ES-I3 (cell line): Measurements from ENCODE around the gene CCDC107.

ENCODE experiments used
- H3K36me3 ChIP-seq: 2 replicates; pipeline ENCODE4 v1.6.1; 2013; ENCODE audit warnings: mild to moderate bottlenecking, low read length, control low read depth, moderate library complexity; ENCODE audit not compliant: insufficient read depth
- H3K4me1 ChIP-seq: 2 replicates; pipeline ENCODE4 v1.6.1; 2013; ENCODE audit warnings: mild to moderate bottlenecking, control low read depth, low read length; ENCODE audit not compliant: insufficient read depth
- H3K9ac ChIP-seq: 2 replicates; pipeline ENCODE4 v1.6.1; 2013; ENCODE audit warnings: low read depth, mild to moderate bottlenecking, low read length, moderate library complexity
- H3K9me3 ChIP-seq: 2 replicates; pipeline ENCODE4 v1.6.1; 2013; ENCODE audit warnings: mild to moderate bottlenecking, low read length, moderate library complexity; ENCODE audit not compliant: control insufficient read depth, insufficient read depth

CCDC107 gene

GRCh38 chr9:35705372-35705771 is 47.3 kb downstream of the CCDC107 start:
- Histone ChIP-seq H3K9me3 (no peaks in the 10 kb centered on the region), H3K9ac (no peak overlapping the region), H3K36me3 (peaks cover 61% of the 10 kb centered on the region), H3K4me1 (no peaks in the 10 kb centered on the region)

- Histone ChIP-seq H3K4me1 (no peaks in the 10 kb centered on the region), H3K36me3 (peaks cover 60% of the 10 kb centered on the region), H3K9me3 (no peaks in the 10 kb centered on the region), H3K9ac (no peak overlapping the region)
Measured at GRCh38 chr9:35705836-35706430, 47.8 kb downstream of the CCDC107 start.

GRCh38 chr9:35706951-35707350 is 48.9 kb downstream of the CCDC107 start:
- H3K36me3 ChIP-seq: peaks cover 56% of the 10 kb centered on the region
- no peak overlapping the region for H3K9ac ChIP-seq
- no peaks in the 10 kb centered on the region for H3K4me1 ChIP-seq
- no peaks in the 10 kb centered on the region for H3K9me3 ChIP-seq

GRCh38 chr9:35708146-35708545 is 50.1 kb downstream of the CCDC107 start:
- H3K36me3 ChIP-seq: peaks cover 53% of the 10 kb centered on the region
- H3K9me3 ChIP-seq: no peaks in the 10 kb centered on the region

GRCh38 chr9:35710818-35711500 is 52.9 kb downstream of the CCDC107 start:
- no peak overlapping the region for H3K9ac ChIP-seq
- H3K4me1 ChIP-seq: peaks cover 3% of the 10 kb centered on the region; the same call in 1 of the 2 replicates
- H3K9me3 ChIP-seq: no peaks in the 10 kb centered on the region
- peaks cover 49% of the 10 kb centered on the region for H3K36me3 ChIP-seq

More at GRCh38 chr9:35708146-35708545, 50.1 kb downstream of the CCDC107 start:
- no peak overlapping the region for H3K9ac ChIP-seq
- H3K4me1 ChIP-seq: no peaks in the 10 kb centered on the region
